GM18861 (cell line): ENCODE data around the gene ZFYVE28.
"Not testable (repeated sequence)": the region's sequence is repeated elsewhere in the genome, so short reads cannot be mapped to it uniquely, and the experiment has no call there.

Source experiments
- ATAC-seq: cut with Tn5 transposase; IDR thresholded peaks from one replicate; pipeline ENCODE4 v1.9.1; 2021; ENCODE audit not compliant: unreplicated experiment

ZFYVE28 gene

GRCh38 chr4:2275546-2276251 lies 142.7 kb downstream of the ZFYVE28 start:
- no peak for ATAC-seq

GRCh38 chr4:2275044-2275397 lies 143.4 kb downstream of the ZFYVE28 start:
- not testable (repeated sequence) for ATAC-seq

GRCh38 chr4:2274320-2275043 lies 144.0 kb downstream of the ZFYVE28 start:
- no peak for ATAC-seq

GRCh38 chr4:2273657-2274319 lies 144.7 kb downstream of the ZFYVE28 start:
- no peak for ATAC-seq

GRCh38 chr4:2273221-2273620 lies 145.2 kb downstream of the ZFYVE28 start:
- no peak for ATAC-seq

GRCh38 chr4:2272828-2273120 lies 145.7 kb downstream of the ZFYVE28 start:
- ATAC-seq = no peak

GRCh38 chr4:2272026-2272827 lies 146.2 kb downstream of the ZFYVE28 start:
- ATAC-seq = no peak

- no peak for ATAC-seq
Observed at GRCh38 chr4:2271279-2272025, 147.0 kb downstream of the ZFYVE28 start.

- no peak for ATAC-seq
Observed at GRCh38 chr4:2270341-2271165, 147.9 kb downstream of the ZFYVE28 start.

GRCh38 chr4:2269618-2270163 lies 148.8 kb downstream of the ZFYVE28 start:
- ATAC-seq = no peak

GRCh38 chr4:2269206-2269531 lies 149.3 kb downstream of the ZFYVE28 start:
- ATAC-seq = no peak

- no peak for ATAC-seq
Observed at GRCh38 chr4:2268357-2269205, 149.9 kb downstream of the ZFYVE28 start.

GRCh38 chr4:2267841-2268240 lies 150.6 kb downstream of the ZFYVE28 start:
- ATAC-seq = no peak

- no peak for ATAC-seq
Observed at GRCh38 chr4:2267320-2267811, 151.1 kb downstream of the ZFYVE28 start.

- ATAC-seq = no peak
Observed at GRCh38 chr4:2266821-2267220, 151.6 kb downstream of the ZFYVE28 start.

GRCh38 chr4:2266181-2266580 lies 152.3 kb downstream of the ZFYVE28 start:
- ATAC-seq = no peak

GRCh38 chr4:2265113-2266110 lies 153.0 kb downstream of the ZFYVE28 start:
- ATAC-seq = no peak
